HepG2 (cell line): Measurements from ENCODE around the gene TM2D3. TPM values are rescaled to one million over a fixed set of nuclear protein-coding genes. Genes with fewer than 3 reads are reported as not detected.

Experiments used
- ATAD3A ChIP-seq: sonication (generic); formaldehyde crosslinking; IDR thresholded peaks from 2 replicates; pipeline ENCODE4 v1.4.0; 2020; ENCODE audit warnings: missing genetic modification reagents
- CTCF ChIP-seq: sonication (generic); formaldehyde crosslinking; IDR thresholded peaks from 2 replicates; pipeline ENCODE4 v1.5.0; 2020; ENCODE audit warnings: mild to moderate bottlenecking, missing genetic modification reagents, moderate library complexity
- MED1 ChIP-seq: sonication (generic); formaldehyde crosslinking; IDR thresholded peaks from 2 replicates; pipeline ENCODE4 v1.4.0; 2020; ENCODE audit warnings: missing genetic modification reagents
- SIX4 ChIP-seq: sonication (generic); formaldehyde crosslinking; IDR thresholded peaks from 2 replicates; pipeline ENCODE4 v1.4.0; 2020; ENCODE audit warnings: missing genetic modification reagents
- TMF1 ChIP-seq: sonication (generic); formaldehyde crosslinking; IDR thresholded peaks from 2 replicates; pipeline ENCODE4 v1.8.1; 2022; ENCODE audit warnings: low read depth, missing genetic modification reagents
- ZFYVE20 ChIP-seq: sonication (generic); formaldehyde crosslinking; IDR thresholded peaks from 2 replicates; pipeline ENCODE4 v1.8.0; 2023; ENCODE audit warnings: low read depth, mild to moderate bottlenecking, moderate library complexity, missing genetic modification reagents, borderline replicate concordance
- ZIK1 ChIP-seq: sonication (generic); formaldehyde crosslinking; IDR thresholded peaks from 2 replicates; pipeline ENCODE4 v1.5.0; 2020; ENCODE audit warnings: mild to moderate bottlenecking, low read depth, missing genetic modification reagents, borderline replicate concordance
- ZNF20 ChIP-seq: sonication (generic); formaldehyde crosslinking; IDR thresholded peaks from 2 replicates; pipeline ENCODE4 v1.4.0; 2020; ENCODE audit warnings: mild to moderate bottlenecking, moderate library complexity, missing genetic modification reagents
- ZNF30 ChIP-seq: sonication (generic); formaldehyde crosslinking; IDR thresholded peaks from 2 replicates; pipeline ENCODE4 v1.5.0; 2020; ENCODE audit warnings: mild to moderate bottlenecking, missing genetic modification reagents
- ZNF709 ChIP-seq: sonication (generic); formaldehyde crosslinking; IDR thresholded peaks from 2 replicates; pipeline ENCODE4 v1.5.0; 2020; ENCODE audit warnings: mild to moderate bottlenecking, missing genetic modification reagents
- ZNF710 ChIP-seq: sonication (generic); formaldehyde crosslinking; IDR thresholded peaks from 2 replicates; pipeline ENCODE4 v1.5.0; 2020; ENCODE audit warnings: mild to moderate bottlenecking, missing genetic modification reagents, borderline replicate concordance
- ZNF770 ChIP-seq: sonication (generic); formaldehyde crosslinking; IDR thresholded peaks from 2 replicates; pipeline ENCODE4 v1.5.0; 2020; ENCODE audit warnings: mild to moderate bottlenecking, missing genetic modification reagents
- polyA plus RNA-seq, 8 experiments: library from polyadenylated mRNA; depleted of rRNA in 3 of 8; stranded (reverse) in 7 of 8; unstranded in 1 of 8; fragments of >200 nt; fragmentation: Illumina TruSeq in 4 of 8; extraction: Trizol in 4 of 8; gene quantifications; 2 replicates each; pipeline versions ENCODE4 v1.2.1 to v1.2.3, GENCODE V29; 2011 to 2016; ENCODE audit warnings: low read depth in 4 of 8, missing spikeins in 1 of 8, mixed read lengths in 1 of 8; ENCODE audit not compliant: insufficient read depth in 1 of 8
- total RNA-seq, 5 experiments: library from RNA; depleted of rRNA; stranded (reverse); fragments of >200 nt; fragmentation: Illumina TruSeq; extraction: Trizol; gene quantifications; 2 replicates each; pipeline ENCODE4 v1.2.3, GENCODE V29; 2016; ENCODE audit warnings: low read depth in 1 of 5
- TF ChIP-seq, protein P1 (sequence below): sonication (generic); formaldehyde crosslinking; IDR thresholded peaks from 2 replicates; pipeline ENCODE4 v1.5.1; 2020; ENCODE audit warnings: mild to moderate bottlenecking, missing genetic modification reagents, moderate library complexity
- TF ChIP-seq, protein P2 (sequence below): sonication (generic); formaldehyde crosslinking; IDR thresholded peaks from 2 replicates; pipeline ENCODE4 v1.5.1; 2020; ENCODE audit warnings: mild to moderate bottlenecking, missing genetic modification reagents, moderate library complexity

The TM2D3 gene
- total and polyA plus RNA-seq, 2 of the 13 experiments (the other 11 are each of a cell fraction or from before 2014, with no cell fraction given): 31.1 to 72.7 TPM

GRCh38 chr15:101614001-101614585 lies 38.1 kb downstream of the TM2D3 start (continued):
- TF ChIP-seq CTCF (CRISPR knock-in tag) (peak; percentile 6; the same call in 1 of the 2 replicates), ZNF20 (no peak), TMF1 (CRISPR knock-in tag) (peak; percentile 18; the same call in 1 of the 2 replicates), ZNF710 (CRISPR knock-in tag) (no peak), ZNF770 (CRISPR knock-in tag) (no peak), ATAD3A (CRISPR knock-in tag) (no peak), ZNF709 (CRISPR knock-in tag) (no peak), SIX4 (no peak), ZNF30 (CRISPR knock-in tag) (no peak), MED1 (peak; percentile 23; the same call in 1 of the 2 replicates), ZFYVE20 (CRISPR knock-in tag) (no peak), ZIK1 (no peak)
- TF ChIP-seq, protein P1, sequence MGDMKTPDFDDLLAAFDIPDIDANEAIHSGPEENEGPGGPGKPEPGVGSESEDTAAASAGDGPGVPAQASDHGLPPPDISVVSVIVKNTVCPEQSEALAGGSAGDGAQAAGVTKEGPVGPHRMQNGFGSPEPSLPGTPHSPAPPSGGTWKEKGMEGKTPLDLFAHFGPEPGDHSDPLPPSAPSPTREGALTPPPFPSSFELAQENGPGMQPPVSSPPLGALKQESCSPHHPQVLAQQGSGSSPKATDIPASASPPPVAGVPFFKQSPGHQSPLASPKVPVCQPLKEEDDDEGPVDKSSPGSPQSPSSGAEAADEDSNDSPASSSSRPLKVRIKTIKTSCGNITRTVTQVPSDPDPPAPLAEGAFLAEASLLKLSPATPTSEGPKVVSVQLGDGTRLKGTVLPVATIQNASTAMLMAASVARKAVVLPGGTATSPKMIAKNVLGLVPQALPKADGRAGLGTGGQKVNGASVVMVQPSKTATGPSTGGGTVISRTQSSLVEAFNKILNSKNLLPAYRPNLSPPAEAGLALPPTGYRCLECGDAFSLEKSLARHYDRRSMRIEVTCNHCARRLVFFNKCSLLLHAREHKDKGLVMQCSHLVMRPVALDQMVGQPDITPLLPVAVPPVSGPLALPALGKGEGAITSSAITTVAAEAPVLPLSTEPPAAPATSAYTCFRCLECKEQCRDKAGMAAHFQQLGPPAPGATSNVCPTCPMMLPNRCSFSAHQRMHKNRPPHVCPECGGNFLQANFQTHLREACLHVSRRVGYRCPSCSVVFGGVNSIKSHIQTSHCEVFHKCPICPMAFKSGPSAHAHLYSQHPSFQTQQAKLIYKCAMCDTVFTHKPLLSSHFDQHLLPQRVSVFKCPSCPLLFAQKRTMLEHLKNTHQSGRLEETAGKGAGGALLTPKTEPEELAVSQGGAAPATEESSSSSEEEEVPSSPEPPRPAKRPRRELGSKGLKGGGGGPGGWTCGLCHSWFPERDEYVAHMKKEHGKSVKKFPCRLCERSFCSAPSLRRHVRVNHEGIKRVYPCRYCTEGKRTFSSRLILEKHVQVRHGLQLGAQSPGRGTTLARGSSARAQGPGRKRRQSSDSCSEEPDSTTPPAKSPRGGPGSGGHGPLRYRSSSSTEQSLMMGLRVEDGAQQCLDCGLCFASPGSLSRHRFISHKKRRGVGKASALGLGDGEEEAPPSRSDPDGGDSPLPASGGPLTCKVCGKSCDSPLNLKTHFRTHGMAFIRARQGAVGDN: peak; percentile 6; the same call in 1 of the 2 replicates
- TF ChIP-seq, protein P2, sequence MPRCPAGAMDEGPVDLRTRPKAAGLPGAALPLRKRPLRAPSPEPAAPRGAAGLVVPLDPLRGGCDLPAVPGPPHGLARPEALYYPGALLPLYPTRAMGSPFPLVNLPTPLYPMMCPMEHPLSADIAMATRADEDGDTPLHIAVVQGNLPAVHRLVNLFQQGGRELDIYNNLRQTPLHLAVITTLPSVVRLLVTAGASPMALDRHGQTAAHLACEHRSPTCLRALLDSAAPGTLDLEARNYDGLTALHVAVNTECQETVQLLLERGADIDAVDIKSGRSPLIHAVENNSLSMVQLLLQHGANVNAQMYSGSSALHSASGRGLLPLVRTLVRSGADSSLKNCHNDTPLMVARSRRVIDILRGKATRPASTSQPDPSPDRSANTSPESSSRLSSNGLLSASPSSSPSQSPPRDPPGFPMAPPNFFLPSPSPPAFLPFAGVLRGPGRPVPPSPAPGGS (CRISPR knock-in tag): 0 out of 2 replicates have a peak, but pooled peaks have one; percentile 8
- TF ChIP-seq, all 625 proteins: peak for 8
